MM.1S (cell line): ENCODE data around the gene FAM120A.

Source experiments
- DNase-seq: peaks from one replicate; pipeline ENCODE4 v3.0.0-alpha.2; 2015
- H2AFZ ChIP-seq: fragments of 300-600 bp; sonication (generic); 2 replicates; pipeline ENCODE4 v1.6.0; 2016; ENCODE audit warnings: antibody characterized with exemption, low read length
- H3F3A ChIP-seq: fragments of 300-600 bp; sonication (generic); 2 replicates; pipeline ENCODE4 v1.6.1; 2016; ENCODE audit warnings: mild to moderate bottlenecking, antibody characterized with exemption, low read length, moderate library complexity, mixed read lengths; ENCODE audit not compliant: insufficient read depth
- H3K27ac ChIP-seq: fragments of 300-600 bp; sonication (generic); 2 replicates; pipeline ENCODE4 v1.5.1; 2016; ENCODE audit warnings: mild to moderate bottlenecking, low read length
- H3K27me3 ChIP-seq: fragments of 300-600 bp; sonication (generic); replicated peaks from 2 replicates; pipeline ENCODE4 v1.6.0; 2016; ENCODE audit warnings: low read length; ENCODE audit not compliant: insufficient read depth
- H3K36me3 ChIP-seq: fragments of 300-600 bp; sonication (generic); replicated peaks from 2 replicates; pipeline ENCODE4 v1.6.1; 2016; ENCODE audit warnings: mild to moderate bottlenecking, low read length, mixed read lengths; ENCODE audit not compliant: insufficient read depth
- H3K4me1 ChIP-seq: fragments of 300-600 bp; sonication (generic); 2 replicates; pipeline ENCODE4 v1.6.1; 2016; ENCODE audit warnings: low read length, mixed read lengths
- H3K4me2 ChIP-seq: fragments of 300-600 bp; sonication (generic); 2 replicates; pipeline ENCODE4 v1.6.0; 2016; ENCODE audit warnings: low read depth, low read length
- H3K4me3 ChIP-seq: fragments of 300-600 bp; sonication (generic); 2 replicates; pipeline ENCODE4 v1.5.1; 2016; ENCODE audit warnings: low read length, mixed read lengths
- H3K79me2 ChIP-seq: fragments of 300-600 bp; sonication (generic); 2 replicates; pipeline ENCODE4 v1.6.1; 2016; ENCODE audit warnings: mixed run types, low read length, mixed read lengths
- H3K9ac ChIP-seq: fragments of 300-600 bp; sonication (generic); 2 replicates; pipeline ENCODE4 v1.6.1; 2016; ENCODE audit warnings: low read length, mixed read lengths
- H3K9me2 ChIP-seq: fragments of 300-600 bp; sonication (generic); replicated peaks from 2 replicates; pipeline ENCODE4 v1.6.1; 2016; ENCODE audit warnings: mild to moderate bottlenecking, low read length, mixed read lengths; ENCODE audit not compliant: insufficient read depth
- H3K9me3 ChIP-seq: fragments of 300-600 bp; sonication (generic); replicated peaks from 2 replicates; pipeline ENCODE4 v1.6.1; 2016; ENCODE audit warnings: mild to moderate bottlenecking, low read length, mixed read lengths; ENCODE audit not compliant: insufficient read depth
- H4K20me1 ChIP-seq: fragments of 300-600 bp; sonication (generic); 2 replicates; pipeline ENCODE4 v1.6.1; 2016; ENCODE audit warnings: mild to moderate bottlenecking, low read length, moderate library complexity, mixed read lengths; ENCODE audit not compliant: insufficient read depth
- EZH2 ChIP-seq: fragments of 300-600 bp; sonication (generic); optimal IDR thresholded peaks from 2 replicates; pipeline ENCODE3; 2017; ENCODE audit warnings: low read depth, mild to moderate bottlenecking, antibody characterized with exemption, low read length, mixed read lengths
- EZH2phosphoT487 ChIP-seq: fragments of 300-600 bp; sonication (generic); IDR thresholded peaks from 2 replicates; pipeline ENCODE4 v1.6.1; 2018; ENCODE audit warnings: antibody characterized with exemption, low read length
- TF ChIP-seq, protein P1 (sequence below): fragments of 300-600 bp; sonication (generic); IDR thresholded peaks from 2 replicates; pipeline ENCODE4 v1.5.1; 2016; ENCODE audit warnings: antibody characterized with exemption, low read length, mixed read lengths

Gene FAM120A

DNA sequence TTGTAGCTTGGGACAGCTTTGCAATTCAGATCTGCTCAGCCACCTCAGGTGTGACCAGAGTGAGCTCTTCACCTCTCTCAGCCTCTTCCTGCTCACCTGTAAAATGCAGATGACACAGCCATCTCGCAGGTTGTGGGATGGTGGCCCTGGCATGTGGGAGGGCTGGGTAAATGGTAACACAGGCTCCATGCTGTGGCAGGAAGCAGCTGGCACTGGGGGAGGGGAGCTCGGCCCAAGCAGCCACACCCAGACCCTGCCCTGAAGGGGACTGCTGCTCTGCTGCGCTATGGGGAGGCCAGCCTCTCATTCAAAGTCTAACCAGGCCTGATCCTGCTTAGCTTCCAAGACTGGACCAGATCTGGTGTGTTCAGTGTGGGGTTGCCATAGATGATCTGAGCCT lies 149.0 kb downstream of the FAM120A start:
- H3K4me1 ChIP-seq = 0 out of 2 replicates have a peak, but pooled peaks cover 6% of the 10 kb centered on the region
- H3K9ac ChIP-seq = no peak overlapping the region
- no peak overlapping the region for H3K4me2 ChIP-seq
- no peaks in the 10 kb centered on the region for H3F3A ChIP-seq
- TF ChIP-seq, protein P1, sequence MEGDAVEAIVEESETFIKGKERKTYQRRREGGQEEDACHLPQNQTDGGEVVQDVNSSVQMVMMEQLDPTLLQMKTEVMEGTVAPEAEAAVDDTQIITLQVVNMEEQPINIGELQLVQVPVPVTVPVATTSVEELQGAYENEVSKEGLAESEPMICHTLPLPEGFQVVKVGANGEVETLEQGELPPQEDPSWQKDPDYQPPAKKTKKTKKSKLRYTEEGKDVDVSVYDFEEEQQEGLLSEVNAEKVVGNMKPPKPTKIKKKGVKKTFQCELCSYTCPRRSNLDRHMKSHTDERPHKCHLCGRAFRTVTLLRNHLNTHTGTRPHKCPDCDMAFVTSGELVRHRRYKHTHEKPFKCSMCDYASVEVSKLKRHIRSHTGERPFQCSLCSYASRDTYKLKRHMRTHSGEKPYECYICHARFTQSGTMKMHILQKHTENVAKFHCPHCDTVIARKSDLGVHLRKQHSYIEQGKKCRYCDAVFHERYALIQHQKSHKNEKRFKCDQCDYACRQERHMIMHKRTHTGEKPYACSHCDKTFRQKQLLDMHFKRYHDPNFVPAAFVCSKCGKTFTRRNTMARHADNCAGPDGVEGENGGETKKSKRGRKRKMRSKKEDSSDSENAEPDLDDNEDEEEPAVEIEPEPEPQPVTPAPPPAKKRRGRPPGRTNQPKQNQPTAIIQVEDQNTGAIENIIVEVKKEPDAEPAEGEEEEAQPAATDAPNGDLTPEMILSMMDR = no peak
- TF ChIP-seq EZH2phosphoT487 (no peak), EZH2 (no peak)
- no peaks in the 10 kb centered on the region for H4K20me1 ChIP-seq
- DNase-seq = no peak
- H3K27ac ChIP-seq = no peak overlapping the region
- peaks cover 24% of the 10 kb centered on the region for H3K79me2 ChIP-seq
- H3K9me3 ChIP-seq = no peaks in the 10 kb centered on the region
- H3K9me2 ChIP-seq = no peaks in the 10 kb centered on the region
- no peak overlapping the region for H3K4me3 ChIP-seq
- no peak overlapping the region for H2AFZ ChIP-seq
- H3K27me3 ChIP-seq = no peaks in the 10 kb centered on the region
- no peaks in the 10 kb centered on the region for H3K36me3 ChIP-seq

DNA sequence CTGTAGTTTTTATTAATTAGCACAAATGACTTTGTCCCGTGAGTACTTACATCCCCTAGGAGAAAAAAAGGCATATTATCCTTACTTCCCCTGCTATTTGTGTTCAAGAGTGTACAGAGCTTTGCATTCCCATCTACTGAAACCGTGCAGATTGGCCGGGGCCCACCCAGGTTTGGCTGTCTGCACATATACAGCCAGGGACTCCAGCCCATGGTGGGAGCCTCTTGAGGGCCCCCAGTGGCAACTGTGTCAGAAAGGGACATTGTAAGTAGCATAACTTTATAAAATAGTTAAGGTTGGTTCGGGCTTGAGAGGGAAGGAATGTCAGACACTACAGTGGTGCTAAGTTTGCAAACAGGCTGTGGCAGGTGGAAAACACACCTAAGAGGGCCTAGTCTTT lies 149.6 kb downstream of the FAM120A start:
- Histone ChIP-seq H3K36me3 (no peaks in the 10 kb centered on the region), H3K27me3 (no peaks in the 10 kb centered on the region), H3K4me3 (no peak overlapping the region), H3K79me2 (peaks cover 25% of the 10 kb centered on the region), H2AFZ (no peak overlapping the region), H3F3A (no peaks in the 10 kb centered on the region), H3K9me2 (no peaks in the 10 kb centered on the region), H3K9me3 (no peaks in the 10 kb centered on the region), H3K27ac (no peak overlapping the region), H3K4me2 (no peak overlapping the region), H3K9ac (no peak overlapping the region), H4K20me1 (no peaks in the 10 kb centered on the region), H3K4me1 (0 out of 2 replicates have a peak, but pooled peaks cover 6% of the 10 kb centered on the region)
- TF ChIP-seq, protein P1 = no peak
- TF ChIP-seq EZH2 (no peak), EZH2phosphoT487 (no peak)
- no peak for DNase-seq

DNA sequence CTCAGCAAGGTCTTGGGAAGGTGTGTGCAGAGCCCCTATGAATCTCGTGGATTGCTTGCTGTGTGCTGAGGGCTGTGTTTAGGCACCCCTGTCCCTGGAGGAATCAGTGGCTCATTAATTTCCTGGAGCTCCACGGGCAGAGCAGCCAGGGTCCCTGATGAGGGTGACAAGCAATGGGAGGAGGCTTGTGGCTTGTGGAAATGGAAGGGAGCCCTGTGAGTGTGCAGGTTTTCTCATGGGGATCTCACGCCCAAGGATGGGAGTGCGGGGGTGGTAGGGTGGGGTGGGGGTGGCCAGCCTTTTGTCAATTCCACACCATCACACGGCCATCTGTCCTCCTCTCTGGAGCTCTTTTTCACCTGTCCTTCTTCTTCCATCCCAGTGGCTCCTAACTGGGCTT lies 150.2 kb downstream of the FAM120A start:
- Histone ChIP-seq H2AFZ (no peak overlapping the region), H3F3A (no peaks in the 10 kb centered on the region), H3K9ac (no peak overlapping the region), H3K36me3 (no peaks in the 10 kb centered on the region), H3K79me2 (peaks cover 25% of the 10 kb centered on the region), H3K9me2 (no peaks in the 10 kb centered on the region), H3K27ac (no peak overlapping the region), H3K27me3 (no peaks in the 10 kb centered on the region), H3K4me2 (no peak overlapping the region), H4K20me1 (no peaks in the 10 kb centered on the region), H3K9me3 (no peaks in the 10 kb centered on the region), H3K4me3 (no peak overlapping the region), H3K4me1 (0 out of 2 replicates have a peak, but pooled peaks cover 6% of the 10 kb centered on the region)
- DNase-seq = no peak
- TF ChIP-seq EZH2phosphoT487 (no peak), EZH2 (no peak)
- TF ChIP-seq, protein P1 = no peak
